ENCODE data around the gene SDC1. TPM values are rescaled to one million over a fixed set of nuclear protein-coding genes. Genes with fewer than 3 reads are reported as not detected.

SDC1 gene
- total RNA-seq, 1 experiment from 2014 or later, result 22.3 TPM

DNA sequence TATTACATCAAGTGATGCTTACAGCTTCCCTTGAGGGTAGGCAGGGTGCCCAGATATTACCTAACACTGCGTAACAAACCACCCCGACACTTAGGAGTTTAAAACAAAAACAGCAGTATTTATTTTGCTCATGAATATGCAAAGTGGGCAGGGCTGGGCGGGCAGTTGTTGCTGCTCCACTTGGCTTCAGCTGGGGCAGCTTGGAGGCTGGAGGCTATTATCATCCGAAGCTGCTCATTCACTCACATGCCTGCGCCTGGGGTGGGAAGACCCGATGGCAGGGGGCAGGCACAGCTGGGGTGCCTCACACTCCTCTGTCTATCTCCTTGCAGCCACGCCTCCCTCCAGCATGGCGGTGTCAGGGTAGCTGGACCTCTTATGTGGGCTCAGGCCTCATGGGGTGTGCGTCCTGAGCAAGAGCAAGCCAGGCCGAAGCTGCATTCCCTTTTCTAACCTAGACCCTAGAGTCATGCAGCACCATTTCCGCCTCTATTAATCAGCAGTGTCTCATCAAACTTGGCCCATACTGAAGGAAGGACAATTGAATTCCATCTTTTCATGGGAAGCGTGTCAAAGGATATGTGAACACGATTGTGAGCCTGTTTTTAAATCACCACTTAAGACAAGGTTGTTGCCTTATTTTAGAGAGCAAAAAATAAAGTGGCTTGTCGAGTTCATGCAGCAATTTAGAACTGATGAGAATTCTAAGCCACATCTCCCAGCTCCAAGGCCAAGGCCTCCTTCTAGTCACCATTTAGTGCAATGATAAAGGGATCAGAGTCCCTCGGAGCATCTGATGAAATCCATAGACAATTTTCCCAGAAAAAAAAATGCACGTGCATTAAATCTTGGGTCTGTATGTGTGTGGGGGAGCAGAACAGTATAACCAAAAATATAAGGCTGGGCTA, 54.9 kb downstream of the SDC1 start:
- peaks cover 3% of the 10 kb centered on the region; the same call in 1 of the 2 replicates for H3K4me1 ChIP-seq (ENCODE audit: insufficient read depth, low read length)
- no peak overlapping the region for H3K56ac ChIP-seq (ENCODE audit: insufficient read length, low read depth, low read length)
- H2AK5ac ChIP-seq (ENCODE audit: insufficient read length, low read length), result no peak overlapping the region
- no peaks in the 10 kb centered on the region for H4K20me1 ChIP-seq (ENCODE audit: control insufficient read depth, insufficient read depth, insufficient read length)
- H2BK15ac ChIP-seq (ENCODE audit: low read depth, low read length), result no peak overlapping the region
- H3K14ac ChIP-seq (ENCODE audit: insufficient read depth, low read length), result peak overlapping the region; percentile 63; the same call in 1 of the 2 replicates
- no peak overlapping the region for H2BK120ac ChIP-seq (ENCODE audit: low read depth, low read length, poor library complexity, severe bottlenecking)
- H3K27me3 ChIP-seq (ENCODE audit: insufficient read depth, low read length), result no peaks in the 10 kb centered on the region
- H3K9me3 ChIP-seq (ENCODE audit: control insufficient read depth, low read depth, low read length), result no peaks in the 10 kb centered on the region
- no peak overlapping the region for H2AFZ ChIP-seq (ENCODE audit: low read length)
- Mint-ChIP-seq H3K4me3 (no peak overlapping the region), H3K27me3 (ENCODE audit: low read depth) (no peaks in the 10 kb centered on the region), H3K9me3 (no peaks in the 10 kb centered on the region), H3K36me3 (ENCODE audit: insufficient read depth in 1 of 3, low read depth in 3 of 3) (no peaks in the 10 kb centered on the region), H3K27ac (0 out of 7 replicates have a peak overlapping the region, but pooled peaks of 1 of the 3 experiments have one; percentile 6), H3K4me1 (peaks cover 27 to 32% of the 10 kb centered on the region in 2 experiments)
- H4K91ac ChIP-seq (ENCODE audit: insufficient read length, low read depth, low read length), result no peak overlapping the region
- WGBS (ENCODE audit: extremely low coverage, insufficient read length, low lambda C conversion rate), result no CpG with 5 or more reads among the region's 16 CpGs
- H3K23me2 ChIP-seq (ENCODE audit: insufficient read length, low read depth, low read length, poor library complexity, severe bottlenecking), result no peaks in the 10 kb centered on the region
- H4K8ac ChIP-seq (replicated peaks; ENCODE audit: insufficient read length, low read depth, low read length), result no peak overlapping the region
- no peak overlapping the region for H3K4ac ChIP-seq (ENCODE audit: low read depth, low read length)
- TF ChIP-seq, protein P1, sequence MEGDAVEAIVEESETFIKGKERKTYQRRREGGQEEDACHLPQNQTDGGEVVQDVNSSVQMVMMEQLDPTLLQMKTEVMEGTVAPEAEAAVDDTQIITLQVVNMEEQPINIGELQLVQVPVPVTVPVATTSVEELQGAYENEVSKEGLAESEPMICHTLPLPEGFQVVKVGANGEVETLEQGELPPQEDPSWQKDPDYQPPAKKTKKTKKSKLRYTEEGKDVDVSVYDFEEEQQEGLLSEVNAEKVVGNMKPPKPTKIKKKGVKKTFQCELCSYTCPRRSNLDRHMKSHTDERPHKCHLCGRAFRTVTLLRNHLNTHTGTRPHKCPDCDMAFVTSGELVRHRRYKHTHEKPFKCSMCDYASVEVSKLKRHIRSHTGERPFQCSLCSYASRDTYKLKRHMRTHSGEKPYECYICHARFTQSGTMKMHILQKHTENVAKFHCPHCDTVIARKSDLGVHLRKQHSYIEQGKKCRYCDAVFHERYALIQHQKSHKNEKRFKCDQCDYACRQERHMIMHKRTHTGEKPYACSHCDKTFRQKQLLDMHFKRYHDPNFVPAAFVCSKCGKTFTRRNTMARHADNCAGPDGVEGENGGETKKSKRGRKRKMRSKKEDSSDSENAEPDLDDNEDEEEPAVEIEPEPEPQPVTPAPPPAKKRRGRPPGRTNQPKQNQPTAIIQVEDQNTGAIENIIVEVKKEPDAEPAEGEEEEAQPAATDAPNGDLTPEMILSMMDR (conservative IDR thresholded peaks at IDR 0.05), result no peak
- no peak overlapping the region for H3T11ph ChIP-seq (ENCODE audit: low read length)
- no peaks in the 10 kb centered on the region for H3K79me1 ChIP-seq (ENCODE audit: insufficient read depth, low read depth, low read length, poor library complexity, severe bottlenecking)
- H3K79me2 ChIP-seq (ENCODE audit: insufficient read depth, low read length), result no peaks in the 10 kb centered on the region
- no peak overlapping the region for H3K18ac ChIP-seq (ENCODE audit: insufficient read length, low read depth, low read length)
- no peak overlapping the region for H2BK12ac ChIP-seq (ENCODE audit: insufficient read length, low read depth, low read length)
- no peak overlapping the region for H3K23ac ChIP-seq (ENCODE audit: insufficient read length, low read depth, low read length)
- H2BK20ac ChIP-seq (ENCODE audit: low read depth, low read length, poor library complexity, severe bottlenecking), result no peak overlapping the region
- no peak overlapping the region for H3K27ac ChIP-seq (ENCODE audit: insufficient read length, low read depth, low read length)
- H4K5ac ChIP-seq (ENCODE audit: insufficient read length, low read depth, low read length), result no peak overlapping the region
- H3K4me2 ChIP-seq (ENCODE audit: insufficient read depth, insufficient read length, low read length), result no peak overlapping the region
- DNase-seq, result peak; percentile 37
- H2BK5ac ChIP-seq (ENCODE audit: insufficient read length, low read length), result no peak overlapping the region
- H3K9ac ChIP-seq (ENCODE audit: extremely low read depth, insufficient read length, low read length), result no peak overlapping the region
